Thymus (tissue), 11 donors: ENCODE results near the gene PRKCQ. TPM values are rescaled to one million over a fixed set of nuclear protein-coding genes. Genes with fewer than 3 reads are reported as not detected.

Experiments used
- DNase-seq, 9 donors: peaks; one replicate each; pipeline ENCODE4 v3.0.0-alpha.2; 2013; ENCODE audit warnings: low spot score in 9 of 9, low read depth in 6 of 9, missing footprints in 1 of 9
- H3K27ac ChIP-seq, 2 donors: one replicate each; pipeline ENCODE4 v1.5.1; 2013; ENCODE audit warnings: control low read depth in 1 of 2, low read depth in 1 of 2, low read length in 1 of 2, mild to moderate bottlenecking in 1 of 2, moderate library complexity in 1 of 2
- H3K27me3 ChIP-seq, 2 donors: one replicate each; pipeline ENCODE4 v1.5.1; 2013; ENCODE audit warnings: low read length in 1 of 2; ENCODE audit not compliant: control insufficient read depth in 2 of 2, insufficient read depth in 1 of 2
- H3K36me3 ChIP-seq, 2 donors: one replicate each; pipeline ENCODE4 v1.5.1; 2013; ENCODE audit warnings: low read length in 1 of 2, mild to moderate bottlenecking in 1 of 2, moderate library complexity in 1 of 2; ENCODE audit not compliant: control insufficient read depth in 2 of 2, insufficient read depth in 2 of 2
- H3K4me1 ChIP-seq, 2 donors: one replicate each; pipeline ENCODE4 v1.5.1; 2013; ENCODE audit warnings: low read length in 2 of 2; ENCODE audit not compliant: control insufficient read depth in 2 of 2, insufficient read depth in 2 of 2
- H3K4me3 ChIP-seq, 2 donors: one replicate each; pipeline ENCODE4 v1.5.1; 2013; ENCODE audit warnings: low read length in 2 of 2, control low read depth in 1 of 2, mild to moderate bottlenecking in 1 of 2
- H3K9me3 ChIP-seq, 2 donors: one replicate each; pipeline ENCODE4 v1.5.1; 2013; ENCODE audit warnings: low read length in 1 of 2, mild to moderate bottlenecking in 1 of 2; ENCODE audit not compliant: control insufficient read depth in 2 of 2, insufficient read depth in 1 of 2
- WGBS: extraction: QIAGEN DNeasy Blood & Tissue Kit; methylation state at CpG from one replicate; pipeline ENCODE4 v1.1.7; 2013; 5-methylcytosine and 5-hydroxymethylcytosine counted together
- polyA plus RNA-seq: library from polyadenylated mRNA; stranded (reverse); fragments of 200-250 nt; gene quantifications from one replicate; pipeline ENCODE4 v1.2.3, GENCODE V29; 2013
- total RNA-seq: library from RNA; stranded (reverse); fragments of 120-200 nt; gene quantifications from one replicate; pipeline ENCODE4 v1.2.4, GENCODE V29; 2013
- donor health status: healthy.

Gene PRKCQ
- total and polyA plus RNA-seq, 2 donors = 18.1 to 55.2 TPM

GRCh38 chr10:6615971-6616370 is 35.9 kb upstream of the PRKCQ start:
- 98% methylated on average over 4 of the region's 4 CpGs for WGBS
- H3K36me3 ChIP-seq = no peaks in the 10 kb centered on the region
- no peaks in the 10 kb centered on the region for H3K27me3 ChIP-seq
- H3K4me1 ChIP-seq = peaks cover 0 to 1% of the 10 kb centered on the region in 2 donors
- DNase-seq = no peak
- no peak overlapping the region for H3K27ac ChIP-seq
- no peak overlapping the region for H3K4me3 ChIP-seq
- no peaks in the 10 kb centered on the region for H3K9me3 ChIP-seq

DNA sequence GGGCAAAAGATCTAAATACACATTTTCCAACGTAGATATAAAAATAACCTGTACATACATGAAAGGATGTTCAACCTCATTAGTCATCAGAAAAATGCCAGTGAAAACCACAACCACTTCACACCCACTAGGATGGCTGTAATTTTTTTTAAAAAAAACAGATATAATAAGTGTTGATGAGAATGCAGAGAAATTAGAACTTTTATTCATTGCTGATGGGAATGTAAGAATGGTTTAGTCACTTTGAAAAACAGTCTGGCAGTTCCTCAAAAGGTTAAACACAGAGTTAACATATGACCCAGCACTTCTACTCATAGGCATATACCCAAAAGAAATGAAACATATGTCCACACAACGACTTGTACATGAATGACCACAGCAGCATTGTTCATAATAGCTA is 32.3 kb upstream of the PRKCQ start:
- 27% methylated on average over 2 of the region's 2 CpGs for WGBS
- no peak for DNase-seq

DNA sequence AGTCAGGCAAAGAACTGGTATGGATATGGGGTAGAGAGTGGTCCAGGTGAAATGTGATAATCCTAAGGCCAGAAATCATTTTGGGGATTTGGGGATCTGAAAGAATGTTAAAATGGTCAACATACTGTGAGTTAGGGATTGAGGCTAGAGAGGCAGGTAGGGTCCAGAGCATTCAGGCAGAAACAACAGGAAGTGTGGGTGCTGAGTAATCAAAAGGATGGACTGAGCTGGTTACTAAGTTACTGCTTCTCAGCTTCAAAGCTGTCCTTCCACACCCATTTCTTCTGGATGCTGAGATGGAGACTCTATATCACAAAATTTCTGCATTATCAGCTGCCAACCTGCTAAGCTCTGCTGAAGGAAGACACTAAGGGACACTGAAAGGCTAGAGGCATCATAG is 30.6 kb upstream of the PRKCQ start:
- Histone ChIP-seq H3K9me3 (peaks cover 0 to 3% of the 10 kb centered on the region in 2 donors), H3K4me3 (no peak overlapping the region), H3K27me3 (no peaks in the 10 kb centered on the region), H3K36me3 (no peaks in the 10 kb centered on the region), H3K4me1 (peaks cover 2 to 17% of the 10 kb centered on the region in 2 donors), H3K27ac (no peak overlapping the region)
- no peak for DNase-seq

More for the DNA sequence above, 32.3 kb upstream of the PRKCQ start:
- Histone ChIP-seq H3K27me3 (no peaks in the 10 kb centered on the region), H3K4me1 (peaks cover 2 to 10% of the 10 kb centered on the region in 2 donors), H3K36me3 (no peaks in the 10 kb centered on the region), H3K27ac (no peak overlapping the region), H3K4me3 (no peak overlapping the region), H3K9me3 (peaks cover 0 to 3% of the 10 kb centered on the region in 2 donors)

DNA sequence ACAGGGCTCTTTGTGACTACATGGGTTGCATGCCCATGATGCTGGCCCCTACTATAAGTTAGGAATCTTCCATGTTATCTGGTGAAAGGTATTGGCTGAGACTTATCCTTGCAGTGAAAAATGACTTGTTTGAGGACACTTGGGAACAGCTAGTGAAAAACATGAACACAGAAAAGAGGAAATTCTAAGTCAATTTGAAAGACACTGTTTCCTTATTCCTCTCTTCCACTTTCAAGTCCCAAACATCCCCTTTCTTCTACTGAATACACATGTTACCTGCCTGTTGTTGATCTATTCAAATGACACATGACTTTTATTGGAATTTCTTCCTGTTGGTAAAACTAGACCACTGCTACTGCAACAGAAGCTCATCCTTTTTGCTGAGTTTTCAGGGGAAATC is 29.5 kb upstream of the PRKCQ start:
- Histone ChIP-seq H3K9me3 (peaks cover 0 to 3% of the 10 kb centered on the region in 2 donors), H3K4me3 (no peak overlapping the region), H3K4me1 (peaks cover 2 to 17% of the 10 kb centered on the region in 2 donors), H3K36me3 (no peaks in the 10 kb centered on the region), H3K27me3 (no peaks in the 10 kb centered on the region), H3K27ac (no peak overlapping the region)
- no peak for DNase-seq

GRCh38 chr10:6607778-6608177 is 27.7 kb upstream of the PRKCQ start:
- no peaks in the 10 kb centered on the region for H3K27me3 ChIP-seq
- no peak overlapping the region for H3K27ac ChIP-seq
- 94% methylated on average over 2 of the region's 2 CpGs for WGBS
- H3K4me1 ChIP-seq = peaks cover 2 to 21% of the 10 kb centered on the region in 2 donors
- no peak for DNase-seq
- H3K4me3 ChIP-seq = no peak overlapping the region
- H3K9me3 ChIP-seq = peaks cover 0 to 3% of the 10 kb centered on the region in 2 donors
- no peaks in the 10 kb centered on the region for H3K36me3 ChIP-seq

DNA sequence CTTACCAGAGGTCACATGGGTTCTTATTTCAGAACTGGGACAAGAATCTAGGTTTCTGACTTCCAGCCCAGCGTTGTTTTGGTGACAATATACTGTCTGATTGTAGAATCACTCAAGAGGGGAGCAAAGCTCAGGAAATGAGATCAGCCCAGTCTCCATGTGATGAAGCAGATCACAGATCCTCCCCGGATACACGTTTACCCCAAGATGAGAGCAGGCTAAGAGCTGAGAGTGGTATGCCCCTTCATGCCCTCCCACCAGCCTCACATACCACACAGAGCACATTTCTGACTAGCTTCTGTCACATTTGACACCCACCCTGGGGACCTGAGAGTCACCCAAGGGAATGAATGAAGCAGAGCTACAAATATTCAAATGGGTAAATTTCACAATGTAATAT is 27.1 kb upstream of the PRKCQ start:
- Histone ChIP-seq H3K27ac (peak overlapping the region; percentile 73 to 77), H3K4me3 (no peak overlapping the region), H3K27me3 (no peaks in the 10 kb centered on the region), H3K4me1 (peaks cover 2 to 23% of the 10 kb centered on the region in 2 donors), H3K9me3 (peaks cover 0 to 3% of the 10 kb centered on the region in 2 donors), H3K36me3 (no peaks in the 10 kb centered on the region)
- WGBS = 41% methylated on average over 3 of the region's 3 CpGs
- DNase-seq = peak in 4 of 9 donors; percentile 47 to 81 (median 54)

DNA sequence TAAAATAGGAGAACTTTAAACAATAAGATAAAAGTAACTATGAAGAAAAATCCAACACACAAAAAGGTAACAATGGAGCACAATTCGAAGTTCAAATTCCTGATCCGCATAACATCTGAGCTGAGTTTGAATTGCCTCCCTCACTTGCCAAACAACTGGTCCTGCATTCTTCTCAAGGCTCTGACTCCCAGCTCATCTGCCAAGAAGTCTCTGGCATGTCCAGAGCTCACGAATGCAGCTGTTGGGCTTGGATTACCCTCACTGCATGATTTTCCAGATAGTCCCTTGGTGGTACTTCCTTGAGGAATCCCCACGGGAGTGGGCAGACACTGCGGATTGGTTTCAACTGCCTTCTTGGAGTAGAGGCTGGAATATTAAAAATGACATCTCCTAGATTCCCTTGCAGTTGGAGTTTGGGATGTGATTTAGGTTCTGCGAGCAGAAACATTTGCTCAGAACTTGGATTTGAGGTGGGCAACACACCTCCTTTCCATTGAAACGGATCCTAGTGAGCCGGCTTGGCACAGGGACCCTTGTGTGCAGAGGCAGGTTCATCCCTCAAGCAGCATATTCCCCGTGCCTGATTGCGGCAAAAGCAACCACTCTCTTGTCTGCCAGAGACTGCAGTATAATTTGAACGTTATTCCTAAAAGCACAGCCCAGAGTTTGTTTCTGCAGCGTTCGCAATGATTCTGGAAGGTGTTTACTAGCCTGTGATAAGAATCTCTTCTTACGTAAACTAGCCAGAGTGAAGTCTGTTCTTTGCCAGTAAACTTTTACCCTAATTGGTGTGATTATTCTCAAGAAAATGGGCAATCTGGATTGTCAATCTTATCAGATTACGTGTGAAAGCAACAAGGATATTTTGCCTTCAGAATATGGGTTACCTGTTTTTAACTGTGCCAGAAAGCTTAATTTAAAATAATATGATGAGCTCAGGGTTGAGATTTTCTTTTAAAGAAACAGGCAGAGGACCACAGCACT is 23.4 kb upstream of the PRKCQ start:
- no peak overlapping the region for H3K27ac ChIP-seq
- 91% methylated on average over 15 of the region's 15 CpGs for WGBS
- DNase-seq = no peak
- H3K27me3 ChIP-seq = no peaks in the 10 kb centered on the region
- no peak overlapping the region for H3K4me3 ChIP-seq
- H3K36me3 ChIP-seq = peaks cover 0 to 3% of the 10 kb centered on the region in 2 donors
- H3K4me1 ChIP-seq = peaks cover 12 to 43% of the 10 kb centered on the region in 2 donors
- H3K9me3 ChIP-seq = peaks cover 0 to 7% of the 10 kb centered on the region in 2 donors

DNA sequence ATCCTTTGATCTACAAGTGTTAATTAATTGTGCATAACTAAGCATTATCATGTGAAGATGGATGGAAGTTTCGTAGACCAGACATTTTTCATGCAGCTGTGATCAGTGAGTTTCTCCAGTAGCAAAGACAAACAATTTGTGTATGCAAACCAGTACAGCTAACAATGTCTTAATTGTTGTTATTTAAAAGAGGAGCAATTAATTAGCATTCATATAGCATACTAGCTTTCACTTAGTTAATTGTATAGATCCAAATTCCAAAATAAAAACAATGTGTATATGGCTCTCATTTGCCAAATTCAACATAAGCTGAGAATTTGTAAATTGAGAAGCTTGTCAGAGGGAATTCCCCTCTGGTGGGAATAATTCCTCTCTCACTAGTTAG is 22.6 kb upstream of the PRKCQ start:
- Histone ChIP-seq H3K9me3 (peaks cover 0 to 6% of the 10 kb centered on the region in 2 donors), H3K4me1 (peaks cover 12 to 40% of the 10 kb centered on the region in 2 donors), H3K27ac (no peak overlapping the region), H3K36me3 (peaks cover 0 to 3% of the 10 kb centered on the region in 2 donors), H3K4me3 (no peak overlapping the region), H3K27me3 (no peaks in the 10 kb centered on the region)
- WGBS = 92% methylated on average over 1 of the region's 1 CpG
- DNase-seq = no peak

- peaks cover 10 to 36% of the 10 kb centered on the region in 2 donors for H3K4me1 ChIP-seq
- H3K36me3 ChIP-seq = peaks cover 0 to 3% of the 10 kb centered on the region in 2 donors
- DNase-seq = peak in 1 of 9 donors; percentile 55
- H3K27ac ChIP-seq = peak overlapping the region in 1 of 2 donors; percentile 15
- H3K4me3 ChIP-seq = no peak overlapping the region
- H3K27me3 ChIP-seq = no peaks in the 10 kb centered on the region
- WGBS = 96% methylated on average over 2 of the region's 2 CpGs
- H3K9me3 ChIP-seq = peaks cover 0 to 4% of the 10 kb centered on the region in 2 donors
Measured at GRCh38 chr10:6602026-6602699, 22.1 kb upstream of the PRKCQ start.
